Inflammatory macrophage treated with lipopolysaccharide for 1 hour (primary cell): ENCODE results near the gene TRIM29.

Experiments used
- DNase-seq, 2 donors: peaks; one replicate each; pipeline ENCODE4 v3.0.0-alpha.2; 2020 to 2022

TRIM29 gene

GRCh38 chr11:120135838-120136237 is 2.1 kb downstream of the TRIM29 start:
- DNase-seq = no peak

DNA sequence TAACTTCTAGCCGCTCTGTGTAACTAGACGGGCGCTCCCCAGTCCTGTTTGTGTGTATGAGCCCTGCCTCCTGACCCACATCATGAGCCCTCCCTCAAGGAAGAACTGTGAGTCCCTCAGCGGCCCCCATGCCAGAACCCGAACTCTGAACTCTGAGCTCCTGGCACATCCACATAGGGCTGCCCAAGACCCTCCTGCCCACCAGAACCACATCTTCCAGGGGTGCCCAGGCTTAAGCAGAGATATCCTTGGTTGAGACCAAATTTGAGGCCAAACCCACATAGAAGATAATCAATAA is 3.0 kb downstream of the TRIM29 start:
- DNase-seq = no peak

DNA sequence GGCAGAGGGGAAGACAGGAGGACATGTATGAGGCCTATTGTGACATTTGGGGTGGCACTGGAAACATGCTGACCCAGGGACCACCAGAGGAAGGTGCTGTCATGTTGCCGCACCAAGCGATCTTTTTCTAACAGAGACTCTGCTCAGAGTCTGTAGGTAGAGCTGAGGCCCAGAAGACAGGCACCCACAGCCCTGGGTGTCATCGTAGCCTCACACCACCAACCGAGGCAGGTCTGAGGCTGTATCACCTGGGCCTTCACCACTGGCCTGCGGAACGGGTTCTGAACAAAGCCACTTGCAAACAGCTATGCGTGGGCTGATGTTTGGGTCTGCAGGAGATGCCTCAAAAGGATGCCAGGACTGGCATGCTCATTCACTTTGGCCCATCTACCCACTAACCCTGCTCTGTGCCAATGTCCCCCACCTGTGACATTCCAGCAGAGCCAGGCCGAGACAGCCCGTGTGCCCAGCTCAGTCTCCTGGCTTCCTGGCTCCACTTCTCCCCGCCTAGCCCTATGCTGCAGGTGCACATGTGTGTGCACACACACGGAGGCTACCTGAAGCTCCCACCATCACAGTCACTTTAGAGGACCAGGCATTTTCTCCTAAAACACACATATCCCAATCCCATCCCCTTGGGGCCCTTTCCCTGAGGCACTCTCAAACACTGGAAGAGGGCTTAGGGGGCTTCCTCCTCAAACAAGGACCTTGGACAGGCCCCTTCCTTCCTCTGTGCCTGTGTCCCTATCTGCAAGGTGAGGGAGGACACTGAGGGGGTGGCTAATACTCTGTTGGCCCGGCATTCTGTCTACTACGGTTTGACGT is 3.6 kb downstream of the TRIM29 start:
- DNase-seq = no peak

- DNase-seq = no peak
These were observed 4.5 kb downstream of the TRIM29 start for GRCh38 chr11:120133216-120134105.

DNA sequence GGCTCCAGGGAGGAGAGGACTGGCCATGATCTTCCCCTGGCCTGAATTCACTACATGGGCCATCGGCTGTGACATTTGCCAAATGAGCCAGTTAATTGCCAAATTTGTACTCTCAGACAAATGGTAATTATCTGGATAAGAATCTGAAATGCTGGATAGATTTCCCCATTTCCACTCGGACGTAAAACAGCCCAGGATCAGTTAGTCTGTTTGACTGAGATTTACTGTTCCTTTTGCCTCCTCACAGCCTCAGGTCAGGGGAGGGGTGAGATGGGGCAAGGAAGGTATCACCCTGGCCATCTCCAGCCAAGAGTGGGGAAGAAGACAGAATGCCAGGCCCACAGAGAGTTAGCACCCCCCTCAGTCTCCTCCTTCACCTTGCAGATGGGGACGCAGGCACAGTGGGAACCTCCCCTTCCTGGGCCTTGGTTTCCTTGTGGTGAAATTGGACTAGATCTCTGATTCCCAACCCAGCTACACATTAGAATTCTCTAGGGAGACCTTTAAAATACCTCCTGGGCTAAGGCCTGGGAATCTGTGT is 5.2 kb downstream of the TRIM29 start:
- DNase-seq = no peak

- no peak for DNase-seq
These were observed 5.8 kb downstream of the TRIM29 start for GRCh38 chr11:120131941-120132644.

GRCh38 chr11:120130991-120131760 is 6.7 kb downstream of the TRIM29 start:
- DNase-seq = no peak

GRCh38 chr11:120130176-120130980 is 7.5 kb downstream of the TRIM29 start:
- no peak for DNase-seq

DNA sequence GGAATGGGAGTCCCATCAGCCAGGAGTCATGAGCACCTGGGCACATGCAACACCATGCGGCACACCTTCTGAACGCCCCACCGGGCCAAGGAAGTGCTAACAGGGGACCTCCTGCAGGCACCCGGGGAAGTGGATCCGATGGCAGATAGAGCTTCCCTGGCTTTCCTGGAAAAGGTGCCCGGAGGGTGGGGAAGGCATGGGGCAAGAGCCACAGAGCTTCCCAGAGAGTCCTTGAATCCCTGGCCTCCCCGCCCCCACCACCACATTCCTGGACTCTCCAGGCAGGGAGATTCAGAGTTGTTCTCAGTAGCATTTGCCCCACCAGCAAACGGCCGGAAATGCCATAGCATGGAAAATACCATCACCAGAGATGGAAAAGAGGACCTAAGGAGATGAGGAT is 8.3 kb downstream of the TRIM29 start:
- no peak for DNase-seq

- no peak for DNase-seq
These were observed 9.4 kb downstream of the TRIM29 start for GRCh38 chr11:120128392-120129119.

DNA sequence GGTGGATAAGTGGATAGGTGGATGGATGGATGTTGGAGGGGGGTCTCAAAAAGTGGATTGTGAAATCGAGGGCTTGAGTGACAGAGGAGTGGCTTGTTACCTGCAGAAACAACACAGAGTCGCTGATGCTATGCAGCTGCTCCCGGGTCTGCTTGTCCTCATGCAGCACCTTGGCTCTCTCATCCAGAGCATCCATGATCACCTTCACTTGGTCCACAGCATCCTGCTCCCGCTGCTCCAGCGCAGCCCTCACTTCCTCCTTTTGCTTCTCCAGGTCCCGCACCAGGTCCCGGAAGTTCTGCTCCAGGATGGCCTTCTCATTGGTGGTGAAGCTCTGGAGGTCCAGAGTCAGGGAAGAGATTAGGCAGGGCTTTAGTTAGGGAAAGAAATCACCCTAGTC is 10.7 kb downstream of the TRIM29 start:
- DNase-seq = no peak

DNA sequence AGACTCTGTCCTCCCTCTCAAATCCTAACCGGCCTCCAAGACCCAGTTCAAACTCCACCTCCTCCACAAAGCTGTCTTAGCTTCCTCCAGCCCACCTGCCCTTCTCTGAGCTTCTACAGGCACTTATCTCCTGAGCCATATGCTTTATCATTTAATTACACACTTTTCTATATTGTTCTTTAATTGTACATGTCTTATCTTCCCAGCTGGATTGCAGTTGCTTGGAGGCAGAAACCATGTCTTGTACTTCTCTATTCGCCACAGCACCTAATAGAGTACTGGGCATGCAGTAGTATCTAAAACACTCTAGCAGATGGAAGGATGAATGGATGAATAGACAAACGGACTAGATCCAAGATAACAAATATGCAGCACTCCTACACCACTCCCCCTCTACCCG is 11.3 kb downstream of the TRIM29 start:
- DNase-seq = no peak

GRCh38 chr11:120125509-120125908 is 12.4 kb downstream of the TRIM29 start:
- DNase-seq = no peak

- DNase-seq = no peak
These were observed 12.9 kb downstream of the TRIM29 start for GRCh38 chr11:120125024-120125423.

- DNase-seq = no peak
These were observed 13.6 kb downstream of the TRIM29 start for GRCh38 chr11:120124355-120124754.

DNA sequence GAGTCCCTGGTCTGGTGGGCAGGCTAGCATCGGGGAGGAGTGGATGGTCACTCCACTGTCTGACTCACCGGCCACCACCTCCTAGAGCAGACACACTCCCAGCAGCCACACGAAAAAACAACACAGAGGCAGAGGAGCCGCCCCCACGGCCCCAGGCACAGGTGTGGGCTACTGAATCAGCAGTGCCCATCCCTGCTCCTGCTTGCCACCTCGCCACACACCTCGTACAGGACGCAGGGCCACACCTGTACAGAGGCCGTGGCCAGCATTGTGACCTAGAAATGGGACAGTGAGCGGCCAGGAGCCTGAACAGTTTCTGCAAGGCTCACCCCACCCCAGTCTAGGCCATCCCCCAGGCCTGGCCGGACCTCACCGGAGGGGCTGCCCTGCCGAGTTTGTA is 14.0 kb downstream of the TRIM29 start:
- no peak for DNase-seq

- no peak for DNase-seq
These were observed 14.8 kb downstream of the TRIM29 start for GRCh38 chr11:120122924-120123683.

GRCh38 chr11:120121914-120122473 is 15.9 kb downstream of the TRIM29 start:
- DNase-seq = no peak

DNA sequence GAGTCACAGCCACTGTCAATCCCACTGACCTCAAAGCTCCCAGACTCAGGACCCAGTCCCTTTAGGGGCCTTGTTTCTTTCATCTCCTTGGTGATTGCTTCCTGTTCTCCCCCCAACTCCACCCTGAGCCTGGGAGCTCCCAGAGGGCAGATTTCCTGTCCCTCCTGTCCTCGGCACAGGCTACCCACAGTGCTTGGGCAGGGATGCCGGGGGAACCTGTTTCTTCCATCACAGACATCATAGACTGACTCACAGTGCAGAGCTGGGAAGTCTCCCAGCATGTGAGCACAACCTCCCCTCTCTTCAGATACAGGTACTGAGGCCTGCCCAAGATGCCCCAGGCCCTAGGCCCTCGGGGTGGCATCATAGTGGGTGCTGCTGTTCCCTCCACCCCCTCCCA is 16.6 kb downstream of the TRIM29 start:
- no peak for DNase-seq
